ENCODE data around the gene KRTAP6-2.

DNA sequence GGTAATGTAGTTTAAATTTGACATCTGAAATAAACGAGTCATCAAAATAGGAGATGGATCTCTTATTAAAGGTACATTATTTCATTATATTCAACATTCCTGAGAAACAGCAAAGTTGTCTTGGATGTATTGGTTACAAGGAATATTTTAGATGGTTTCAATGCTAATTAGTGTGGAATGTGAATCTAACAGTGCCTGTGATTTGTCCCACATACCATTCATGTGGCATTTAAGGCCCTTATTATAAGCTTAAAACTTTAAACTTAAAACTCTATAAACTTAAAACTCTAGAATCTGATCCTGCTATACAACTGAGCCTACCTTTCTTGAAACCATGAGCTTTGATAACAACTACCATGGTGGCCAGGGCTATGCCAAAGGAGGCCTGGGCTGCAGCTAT is 2.1 kb upstream of the KRTAP6-2 start, which contains the start of gene KRTAP22-1:
- no peak for TF ChIP-seq EZH2 (IDR thresholded peaks at IDR 0.05; ENCODE audit: borderline replicate concordance, low read depth, low read length, severe bottlenecking)
- no peak for TF ChIP-seq CTCF (IDR thresholded peaks at IDR 0.05; ENCODE audit: borderline replicate concordance, extremely low read depth, low read length, poor library complexity, severe bottlenecking)
